HL-60 (cell line): ENCODE results near the gene CPLX4.
A peak's percentile ranks its signal among the peaks of the same experiment; 100 is the strongest.

Experiments used
- DNase-seq, 2 experiments: peaks; one replicate each; pipeline ENCODE4 v3.0.0-alpha.2; 2010 to 2020; ENCODE audit warnings: low read depth in 1 of 2, low spot score in 1 of 2
- H3K27ac ChIP-seq: fragments of 250-450 bp; sonication (Bioruptor Pico); replicated peaks from 2 replicates; pipeline ENCODE4 v1.5.1; 2020; ENCODE audit warnings: mild to moderate bottlenecking, moderate library complexity
- H3K27me3 ChIP-seq: fragments of 250-450 bp; sonication (Bioruptor Pico); 2 replicates; pipeline ENCODE4 v1.5.1; 2021; ENCODE audit warnings: mild to moderate bottlenecking, moderate library complexity; ENCODE audit not compliant: insufficient read depth, poor library complexity, severe bottlenecking
- H3K4me3 ChIP-seq: replicated peaks from 2 replicates; pipeline ENCODE4 v1.5.1; 2011; ENCODE audit warnings: mild to moderate bottlenecking, control low read depth, low read length; ENCODE audit not compliant: insufficient read depth
- GABPA ChIP-seq: IDR thresholded peaks from 2 replicates; pipeline ENCODE4 v1.6.1; 2012; ENCODE audit warnings: low read depth
- POLR2AphosphoS5 ChIP-seq: IDR thresholded peaks from 2 replicates; pipeline ENCODE4 v1.6.1; 2012; ENCODE audit warnings: low read depth
- REST ChIP-seq: IDR thresholded peaks from 2 replicates; pipeline ENCODE4 v1.6.1; 2012; ENCODE audit warnings: low read depth; ENCODE audit not compliant: insufficient replicate concordance
- SPI1 ChIP-seq: IDR thresholded peaks from 2 replicates; pipeline ENCODE4 v1.6.1; 2012; ENCODE audit warnings: low read depth, mild to moderate bottlenecking, borderline replicate concordance
- TF ChIP-seq, protein P1 (sequence below): IDR thresholded peaks from one replicate; pipeline ENCODE4 v1.5.1; 2011; ENCODE audit warnings: low read length, control low read depth, inconsistent platforms; ENCODE audit not compliant: insufficient read depth

Gene CPLX4

DNA sequence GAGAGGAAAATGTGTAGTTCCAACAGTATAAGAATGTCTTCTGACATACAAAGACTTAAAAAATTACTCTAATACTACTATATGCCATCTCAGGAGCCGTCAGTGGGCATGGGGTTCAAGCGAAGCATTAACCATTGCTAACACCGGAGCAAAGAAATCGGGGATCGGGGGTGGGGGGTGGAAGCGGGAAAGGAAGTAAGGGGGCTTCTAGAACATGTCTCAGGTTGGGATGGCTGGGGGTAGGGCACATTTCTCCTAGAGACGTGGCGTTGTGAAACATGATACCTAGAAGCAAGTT, 39.9 kb upstream of the CPLX4 start:
- Histone ChIP-seq H3K4me3 (peak overlapping the region; percentile 98), H3K27ac (peak overlapping the region; percentile 77), H3K27me3 (no peaks in the 10 kb centered on the region)
- DNase-seq = peak in 1 of 2 experiments; percentile 23
- TF ChIP-seq SPI1 = no peak
- TF ChIP-seq, protein P1, sequence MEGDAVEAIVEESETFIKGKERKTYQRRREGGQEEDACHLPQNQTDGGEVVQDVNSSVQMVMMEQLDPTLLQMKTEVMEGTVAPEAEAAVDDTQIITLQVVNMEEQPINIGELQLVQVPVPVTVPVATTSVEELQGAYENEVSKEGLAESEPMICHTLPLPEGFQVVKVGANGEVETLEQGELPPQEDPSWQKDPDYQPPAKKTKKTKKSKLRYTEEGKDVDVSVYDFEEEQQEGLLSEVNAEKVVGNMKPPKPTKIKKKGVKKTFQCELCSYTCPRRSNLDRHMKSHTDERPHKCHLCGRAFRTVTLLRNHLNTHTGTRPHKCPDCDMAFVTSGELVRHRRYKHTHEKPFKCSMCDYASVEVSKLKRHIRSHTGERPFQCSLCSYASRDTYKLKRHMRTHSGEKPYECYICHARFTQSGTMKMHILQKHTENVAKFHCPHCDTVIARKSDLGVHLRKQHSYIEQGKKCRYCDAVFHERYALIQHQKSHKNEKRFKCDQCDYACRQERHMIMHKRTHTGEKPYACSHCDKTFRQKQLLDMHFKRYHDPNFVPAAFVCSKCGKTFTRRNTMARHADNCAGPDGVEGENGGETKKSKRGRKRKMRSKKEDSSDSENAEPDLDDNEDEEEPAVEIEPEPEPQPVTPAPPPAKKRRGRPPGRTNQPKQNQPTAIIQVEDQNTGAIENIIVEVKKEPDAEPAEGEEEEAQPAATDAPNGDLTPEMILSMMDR = no peak
- TF ChIP-seq POLR2AphosphoS5 = no peak
- TF ChIP-seq REST = no peak
- TF ChIP-seq GABPA = no peak

- TF ChIP-seq SPI1 = no peak
- TF ChIP-seq, protein P1 = no peak
- no peak for TF ChIP-seq GABPA
- no peak for TF ChIP-seq REST
- TF ChIP-seq POLR2AphosphoS5 = no peak
- no peaks in the 10 kb centered on the region for H3K27me3 ChIP-seq
- H3K4me3 ChIP-seq = peak overlapping the region; percentile 98
- peak overlapping the region; percentile 77 for H3K27ac ChIP-seq
- no peak for DNase-seq
These were observed 39.5 kb upstream of the CPLX4 start for GRCh38 chr18:59357928-59358327.

DNA sequence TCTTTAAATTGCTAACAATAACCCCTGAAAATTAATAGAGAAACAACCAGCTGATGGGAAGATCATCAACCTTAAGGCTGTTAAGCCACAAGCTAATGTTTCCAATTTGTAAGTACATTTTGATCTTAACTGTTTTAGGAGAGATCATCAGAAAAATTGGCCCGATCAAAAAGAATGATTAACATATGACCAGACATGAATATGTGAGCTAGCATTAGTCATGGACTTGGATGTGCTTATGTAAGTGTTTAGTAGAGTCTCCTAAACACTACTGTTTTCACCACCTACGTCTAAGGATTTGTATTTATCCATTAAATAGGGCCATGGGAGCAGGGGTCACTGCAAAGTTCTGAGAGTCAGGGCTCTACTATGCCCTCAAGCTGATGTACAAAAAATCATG, 36.3 kb upstream of the CPLX4 start:
- TF ChIP-seq REST (no peak), SPI1 (no peak), POLR2AphosphoS5 (no peak), GABPA (no peak)
- TF ChIP-seq, protein P1 = no peak
- Histone ChIP-seq H3K27me3 (no peaks in the 10 kb centered on the region), H3K4me3 (no peak overlapping the region), H3K27ac (no peak overlapping the region)
- no peak for DNase-seq
